ENCODE results near the gene AP4B1. TPM values are rescaled to one million over a fixed set of nuclear protein-coding genes. Genes with fewer than 3 reads are reported as not detected.

Gene AP4B1
- polyA plus RNA-seq, 2 of the 4 experiments (the other 2 are of a cell fraction), result 9.2 to 11.9 TPM

- ChIA-PET POLR2A (no interaction called here), CTCF (interaction anchor here (1.0 kb wide), 1 partner anchor 39 kb away, joined by 3 read pairs; no protein-coding TSS in a partner anchor)
- no peak overlapping the region for H3K4me2 ChIP-seq
- H3K27ac ChIP-seq, result no peak overlapping the region
- FAIRE-seq (no peak), DNase-seq (ENCODE audit: low read depth in 1 of 2, low spot score in 1 of 2) (no peak), ATAC-seq (no peak)
- H3K4me3 ChIP-seq, result no peak overlapping the region
- H3K9me3 ChIP-seq, result 0 out of 3 replicates have a peak, but pooled peaks cover 3% of the 10 kb centered on the region
- H3K4me1 ChIP-seq, result peaks cover 3% of the 10 kb centered on the region; the same call in 1 of the 3 replicates
- TF ChIP-seq HOXB5 (CRISPR knock-in tag; IDR thresholded peaks at IDR 0.05), result no peak
- no peak for TF ChIP-seq ESRRA (IDR thresholded peaks at IDR 0.05; ENCODE audit: borderline replicate concordance, low read length)
- TF ChIP-seq NPAS2 (CRISPR knock-in tag; IDR thresholded peaks at IDR 0.05; ENCODE audit: borderline replicate concordance), result no peak
- no peak for TF ChIP-seq NFE2L2 (conservative IDR thresholded peaks at IDR 0.05; ENCODE audit: low read length)
- no peak for TF ChIP-seq HES2 (IDR thresholded peaks at IDR 0.05)
- TF ChIP-seq EHMT2 (IDR thresholded peaks at IDR 0.05; ENCODE audit: low read depth), result no peak
- no peak for TF ChIP-seq PHF8 (IDR thresholded peaks at IDR 0.05; ENCODE audit: borderline replicate concordance, low read depth)
- TF ChIP-seq CHD2 (IDR thresholded peaks at IDR 0.05; ENCODE audit: low read length, partially characterized antibody), result no peak
- TF ChIP-seq FOXS1 (CRISPR knock-in tag; IDR thresholded peaks at IDR 0.05), result no peak
- TF ChIP-seq MAX (IDR thresholded peaks at IDR 0.05), result no peak
- no peak for TF ChIP-seq RARB (CRISPR knock-in tag; IDR thresholded peaks at IDR 0.05)
- no peak for TF ChIP-seq RNF2 (IDR thresholded peaks at IDR 0.05; ENCODE audit: borderline replicate concordance, low read depth)
- TF ChIP-seq RFX5 (IDR thresholded peaks at IDR 0.05), result no peak
- 88% methylated on average over 1 of the region's 1 CpG for WGBS (ENCODE audit: missing lambda C conversion rate)
Observed at GRCh38 chr1:113945329-113945728, 40.7 kb upstream of the AP4B1 start.

- Histone ChIP-seq H3K4me1 (peaks cover 3% of the 10 kb centered on the region; the same call in 1 of the 3 replicates), H3K4me3 (no peak overlapping the region), H3K9me3 (0 out of 3 replicates have a peak, but pooled peaks cover 3% of the 10 kb centered on the region), H3K27ac (no peak overlapping the region), H3K4me2 (no peak overlapping the region)
- ATAC-seq (no peak), DNase-seq (ENCODE audit: low read depth in 1 of 2, low spot score in 1 of 2) (no peak), FAIRE-seq (no peak)
- POLR2A ChIA-PET, result no interaction called here
- no peak for TF ChIP-seq ZFP36 (IDR thresholded peaks at IDR 0.05; ENCODE audit: borderline replicate concordance, partially characterized antibody)
- no peak for TF ChIP-seq MAX (IDR thresholded peaks at IDR 0.05)
- no peak for TF ChIP-seq CHD2 (IDR thresholded peaks at IDR 0.05; ENCODE audit: low read length, partially characterized antibody)
- TF ChIP-seq CTCF (IDR thresholded peaks at IDR 0.05), result no peak
- TF ChIP-seq RARB (CRISPR knock-in tag; IDR thresholded peaks at IDR 0.05), result no peak
- TF ChIP-seq POLR2AphosphoS2 (conservative IDR thresholded peaks at IDR 0.05; ENCODE audit: low read length), result no peak
- no peak for TF ChIP-seq PHF8 (IDR thresholded peaks at IDR 0.05; ENCODE audit: borderline replicate concordance, low read depth)
- no peak for TF ChIP-seq ELK1 (IDR thresholded peaks at IDR 0.05; ENCODE audit: low read depth, low read length)
- TF ChIP-seq RFX5 (IDR thresholded peaks at IDR 0.05), result no peak
- no peak for TF ChIP-seq POLR2A (IDR thresholded peaks at IDR 0.05; ENCODE audit: low read length)
- CTCF ChIA-PET, result no interaction called here
Observed at GRCh38 chr1:113943028-113943811, 38.6 kb upstream of the AP4B1 start.

GRCh38 chr1:113942527-113942926 is 37.9 kb upstream of the AP4B1 start:
- no peak for FAIRE-seq
- Histone ChIP-seq H3K4me1 (no peaks in the 10 kb centered on the region), H3K27ac (no peak overlapping the region), H3K4me3 (no peak overlapping the region), H3K9me3 (0 out of 3 replicates have a peak, but pooled peaks cover 3% of the 10 kb centered on the region), H3K4me2 (no peak overlapping the region)
- DNase-seq (ENCODE audit: low read depth in 1 of 2, low spot score in 1 of 2), result no peak
- TF ChIP-seq CBX8 (IDR thresholded peaks at IDR 0.05) (no peak), HMGXB4 (CRISPR knock-in tag; IDR thresholded peaks at IDR 0.05; ENCODE audit: borderline replicate concordance) (no peak), NFE2L2 (conservative IDR thresholded peaks at IDR 0.05; ENCODE audit: low read length) (no peak), BCL3 (IDR thresholded peaks at IDR 0.05) (no peak), ZC3H11A (IDR thresholded peaks at IDR 0.05) (no peak), ZNF302 (CRISPR knock-in tag; IDR thresholded peaks at IDR 0.05) (no peak), CHD2 (IDR thresholded peaks at IDR 0.05; ENCODE audit: low read length, partially characterized antibody) (no peak)
- POLR2A ChIA-PET, result no interaction called here
- CTCF ChIA-PET, result no interaction called here
- no peak for ATAC-seq

Measured in A549 (cell line).